ENCODE results near the gene HSPA2.
"Not testable (repeated sequence)": the region's sequence is repeated elsewhere in the genome, so short reads cannot be mapped to it uniquely, and the experiment has no call there.

The HSPA2 gene

DNA sequence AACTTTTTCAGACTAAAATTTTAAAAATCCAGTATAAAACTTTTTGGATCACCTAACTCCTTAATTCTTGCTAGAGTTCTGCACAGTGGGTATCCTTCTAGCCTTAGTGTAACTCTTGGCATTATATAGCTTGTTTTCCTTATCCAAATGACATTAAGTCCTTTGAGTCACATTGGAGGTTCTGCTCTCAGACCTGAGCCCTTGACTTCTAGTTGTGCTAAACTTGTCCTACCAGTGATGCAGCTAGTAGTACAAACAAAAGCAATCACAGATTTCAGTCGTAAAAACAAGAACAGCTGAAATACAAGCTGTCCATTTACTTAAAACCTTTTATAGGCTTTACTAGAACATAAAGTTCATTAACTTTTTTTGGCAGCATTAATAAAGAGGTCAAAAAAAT, 25.5 kb upstream of the HSPA2 start:
- no peak for FAIRE-seq

- FAIRE-seq = no peak
These were observed 23.6 kb upstream of the HSPA2 start for GRCh38 chr14:64516969-64517368.

DNA sequence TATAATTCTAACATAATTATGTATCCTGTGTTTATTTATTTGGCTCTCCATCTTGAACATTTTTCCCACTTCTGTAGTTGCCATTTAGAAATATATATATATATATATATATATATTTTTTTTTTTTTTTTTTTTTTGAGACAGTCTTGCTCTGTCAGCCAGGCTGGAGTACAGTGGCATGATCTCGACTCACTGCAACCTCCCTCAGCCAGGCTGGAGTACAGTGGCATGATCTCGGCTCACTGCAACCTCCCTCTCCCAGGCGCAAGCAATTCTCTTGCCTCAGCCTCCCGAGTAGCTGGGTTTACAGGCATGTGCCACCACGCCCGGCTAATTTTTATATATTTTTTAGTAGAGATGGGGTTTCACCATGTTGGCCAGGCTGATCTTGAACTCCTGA, 22.9 kb upstream of the HSPA2 start:
- not testable (repeated sequence) for FAIRE-seq

- FAIRE-seq = no peak
These were observed 22.3 kb upstream of the HSPA2 start for GRCh38 chr14:64518229-64518628.

DNA sequence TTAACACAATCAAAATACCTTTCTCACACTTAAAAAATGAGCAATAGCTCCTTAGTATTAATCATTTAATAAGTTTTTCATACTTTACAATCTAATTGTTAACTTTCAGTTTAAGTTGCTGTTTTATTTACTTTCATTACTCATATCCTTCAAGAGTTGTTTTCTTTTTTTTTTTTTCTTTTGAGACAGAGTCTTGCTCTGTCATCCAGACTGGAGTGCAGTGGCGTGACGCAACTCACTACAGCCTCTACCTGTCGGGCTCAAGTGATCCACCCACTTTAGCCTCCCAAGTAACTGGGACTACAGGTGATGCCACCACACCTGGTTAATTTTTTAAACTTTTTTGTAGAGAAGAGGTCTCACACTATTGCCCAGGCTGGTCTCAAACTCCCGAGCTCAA, 19.8 kb upstream of the HSPA2 start:
- no peak for FAIRE-seq

DNA sequence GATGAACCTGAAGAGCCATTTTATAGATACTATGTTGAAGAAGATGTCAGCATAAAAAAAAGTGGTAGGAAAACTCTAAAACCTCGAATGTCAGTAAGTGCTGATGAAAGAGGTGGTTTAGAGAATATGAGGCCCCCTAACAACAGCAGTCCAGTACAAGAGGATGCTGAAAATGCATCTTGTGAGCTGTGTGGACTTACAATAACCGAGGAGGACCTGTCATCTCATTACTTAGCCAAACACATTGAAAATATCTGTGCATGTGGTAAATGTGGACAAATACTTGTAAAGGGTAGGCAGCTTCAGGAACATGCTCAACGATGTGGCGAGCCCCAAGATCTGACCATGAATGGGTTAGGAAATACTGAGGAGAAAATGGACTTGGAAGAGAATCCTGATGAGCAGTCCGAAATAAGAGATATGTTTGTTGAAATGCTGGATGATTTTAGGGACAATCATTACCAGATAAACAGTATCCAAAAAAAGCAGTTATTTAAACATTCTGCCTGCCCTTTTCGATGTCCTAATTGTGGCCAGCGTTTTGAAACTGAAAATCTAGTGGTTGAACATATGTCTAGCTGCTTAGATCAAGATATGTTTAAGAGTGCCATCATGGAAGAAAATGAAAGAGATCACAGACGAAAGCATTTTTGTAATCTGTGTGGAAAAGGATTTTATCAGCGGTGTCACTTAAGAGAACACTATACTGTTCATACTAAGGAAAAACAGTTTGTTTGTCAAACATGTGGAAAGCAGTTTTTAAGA, 17.8 kb upstream of the HSPA2 start:
- FAIRE-seq = no peak

- no peak for FAIRE-seq
These were observed 15.2 kb upstream of the HSPA2 start for GRCh38 chr14:64525354-64525753.

DNA sequence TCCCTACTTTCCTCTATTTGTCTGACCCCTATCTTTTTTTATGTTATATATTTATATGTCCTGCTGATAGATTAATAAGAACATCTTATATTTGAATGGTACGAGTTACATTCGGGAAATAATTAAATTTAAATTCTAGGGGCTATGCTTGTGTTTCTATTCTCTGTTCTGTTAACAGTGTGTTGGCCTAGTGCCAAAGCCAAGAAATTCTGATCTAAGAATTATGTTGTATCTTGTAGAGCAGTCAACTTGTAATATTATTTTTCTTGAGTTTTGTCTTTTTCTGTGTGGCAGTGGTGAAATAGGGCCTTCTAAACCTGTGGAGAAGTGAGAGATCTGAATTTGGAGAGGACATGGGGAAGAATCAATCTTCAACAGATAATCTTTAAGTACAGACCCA, 9.0 kb upstream of the HSPA2 start:
- FAIRE-seq = no peak

DNA sequence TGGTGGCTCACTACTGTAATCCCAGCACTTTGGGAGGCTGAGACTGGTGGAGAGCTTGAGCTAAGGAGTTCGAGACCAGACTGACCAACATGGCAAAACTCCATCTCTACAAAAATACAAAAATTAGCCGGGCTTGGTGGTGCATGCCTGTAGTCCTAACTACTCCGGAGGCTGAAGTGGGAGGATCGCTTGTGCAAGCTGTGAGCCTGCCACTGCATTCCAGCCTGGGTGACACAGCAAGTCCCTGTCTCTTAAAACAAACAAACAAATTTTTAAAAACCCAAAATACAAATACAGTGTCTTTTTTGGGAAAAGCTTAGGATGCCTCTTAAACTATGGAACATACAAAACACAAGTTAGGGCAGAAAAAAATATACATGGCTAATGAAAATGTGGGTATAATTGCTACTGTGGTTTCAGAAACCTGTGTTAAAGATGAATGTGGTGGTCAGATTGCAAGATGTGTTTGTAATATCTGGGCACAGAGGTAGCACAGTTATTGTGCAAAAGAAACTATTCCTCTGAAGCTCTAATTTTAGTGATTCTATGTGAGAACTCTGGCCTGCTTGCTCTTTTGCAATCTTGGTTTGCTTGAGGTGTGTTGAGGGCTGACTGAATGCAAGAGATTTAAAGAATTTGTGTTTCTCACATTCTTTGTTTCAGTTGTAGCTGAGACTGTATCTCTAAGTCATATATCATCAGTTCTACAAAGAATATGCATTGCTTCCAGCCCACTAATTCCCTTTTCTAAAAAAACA, 3.9 kb upstream of the HSPA2 start:
- FAIRE-seq = no peak

GRCh38 chr14:64541261-64541971, 875 bp downstream of the HSPA2 start:
- FAIRE-seq = no peak

DNA sequence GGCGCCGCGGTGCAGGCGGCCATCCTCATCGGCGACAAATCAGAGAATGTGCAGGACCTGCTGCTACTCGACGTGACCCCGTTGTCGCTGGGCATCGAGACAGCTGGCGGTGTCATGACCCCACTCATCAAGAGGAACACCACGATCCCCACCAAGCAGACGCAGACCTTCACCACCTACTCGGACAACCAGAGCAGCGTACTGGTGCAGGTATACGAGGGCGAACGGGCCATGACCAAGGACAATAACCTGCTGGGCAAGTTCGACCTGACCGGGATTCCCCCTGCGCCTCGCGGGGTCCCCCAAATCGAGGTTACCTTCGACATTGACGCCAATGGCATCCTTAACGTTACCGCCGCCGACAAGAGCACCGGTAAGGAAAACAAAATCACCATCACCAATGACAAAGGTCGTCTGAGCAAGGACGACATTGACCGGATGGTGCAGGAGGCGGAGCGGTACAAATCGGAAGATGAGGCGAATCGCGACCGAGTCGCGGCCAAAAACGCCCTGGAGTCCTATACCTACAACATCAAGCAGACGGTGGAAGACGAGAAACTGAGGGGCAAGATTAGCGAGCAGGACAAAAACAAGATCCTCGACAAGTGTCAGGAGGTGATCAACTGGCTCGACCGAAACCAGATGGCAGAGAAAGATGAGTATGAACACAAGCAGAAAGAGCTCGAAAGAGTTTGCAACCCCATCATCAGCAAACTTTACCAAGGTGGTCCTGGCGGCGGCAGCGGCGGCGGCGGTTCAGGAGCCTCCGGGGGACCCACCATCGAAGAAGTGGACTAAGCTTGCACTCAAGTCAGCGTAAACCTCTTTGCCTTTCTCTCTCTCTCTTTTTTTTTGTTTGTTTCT, 1.7 kb downstream of the HSPA2 start:
- no peak for FAIRE-seq

DNA sequence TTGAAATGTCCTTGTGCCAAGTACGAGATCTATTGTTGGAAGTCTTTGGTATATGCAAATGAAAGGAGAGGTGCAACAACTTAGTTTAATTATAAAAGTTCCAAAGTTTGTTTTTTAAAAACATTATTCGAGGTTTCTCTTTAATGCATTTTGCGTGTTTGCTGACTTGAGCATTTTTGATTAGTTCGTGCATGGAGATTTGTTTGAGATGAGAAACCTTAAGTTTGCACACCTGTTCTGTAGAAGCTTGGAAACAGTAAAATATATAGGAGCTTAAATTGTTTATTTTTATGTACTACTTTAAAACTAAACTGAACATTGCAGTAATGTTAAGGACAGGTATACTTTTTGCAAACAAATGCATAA, 2.3 kb downstream of the HSPA2 start:
- FAIRE-seq = no peak

- FAIRE-seq = no peak
These were observed 4.2 kb downstream of the HSPA2 start for GRCh38 chr14:64544607-64545312.

DNA sequence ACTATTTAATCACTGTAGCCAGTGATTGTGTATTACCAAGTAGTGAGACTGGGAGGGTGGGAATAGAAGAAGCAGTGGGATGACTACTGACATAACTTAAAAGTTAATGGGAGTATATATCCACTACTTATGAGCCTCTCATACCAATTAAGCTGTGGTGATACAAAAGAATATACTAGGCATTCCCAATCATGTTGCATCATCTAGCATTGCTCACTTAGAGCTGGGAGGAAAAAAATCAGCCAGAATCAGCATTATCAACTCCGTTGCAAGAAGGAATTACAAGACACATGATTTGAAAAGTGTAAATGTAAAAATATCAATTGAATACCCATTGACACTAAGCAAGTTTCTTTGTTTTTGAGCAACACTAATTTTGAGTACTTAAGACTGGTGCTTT, 8.5 kb downstream of the HSPA2 start:
- FAIRE-seq = no peak

DNA sequence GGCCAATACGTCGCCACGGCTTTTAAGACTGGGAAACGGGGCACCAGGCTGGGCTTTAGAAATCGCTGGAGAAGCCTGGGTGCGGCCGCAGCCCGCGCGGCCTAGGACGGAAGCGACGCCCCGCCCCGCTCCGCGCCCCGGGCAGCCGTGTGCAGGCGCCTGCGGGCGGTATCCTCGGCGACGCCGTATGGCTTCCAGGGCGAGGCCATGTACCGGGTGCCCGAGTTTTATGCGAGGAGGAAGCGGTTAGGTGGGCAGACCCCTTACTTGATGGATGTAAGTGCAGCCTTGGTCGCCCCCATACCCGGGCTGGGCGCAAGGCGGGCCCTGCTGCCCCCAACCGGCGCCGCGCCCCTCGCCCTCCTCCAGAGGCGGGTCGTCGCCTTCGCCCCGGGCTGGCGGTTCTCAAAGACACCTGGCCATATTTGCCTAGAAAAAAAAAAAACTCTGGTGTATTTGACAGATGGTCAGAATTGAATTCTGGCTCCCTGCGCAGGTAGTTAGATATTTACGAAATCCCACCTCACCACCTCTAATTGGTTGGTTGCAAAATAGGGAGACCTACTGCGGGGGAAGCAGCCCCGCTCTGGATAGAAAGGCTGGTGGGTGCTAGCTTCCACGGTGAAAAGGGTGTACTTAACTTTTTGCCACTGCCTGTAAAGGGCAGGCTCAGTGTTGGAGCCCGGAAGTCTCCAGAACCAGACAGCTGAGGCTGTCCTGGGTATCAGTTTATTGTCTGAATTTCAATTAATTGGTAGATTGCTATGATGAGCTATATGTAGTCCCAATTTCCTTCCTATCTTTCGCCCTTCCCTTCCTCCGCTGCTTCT, 9.5 kb downstream of the HSPA2 start, which contains the start of gene PPP1R36:
PPP1R36 (plus strand) TSS at position 171 of the 830 bp plus-strand sequence; CDS start at position 208, 37 bp downstream.
- FAIRE-seq = no peak

GRCh38 chr14:64550621-64551333, 10.2 kb downstream of the HSPA2 start:
- FAIRE-seq = no peak

DNA sequence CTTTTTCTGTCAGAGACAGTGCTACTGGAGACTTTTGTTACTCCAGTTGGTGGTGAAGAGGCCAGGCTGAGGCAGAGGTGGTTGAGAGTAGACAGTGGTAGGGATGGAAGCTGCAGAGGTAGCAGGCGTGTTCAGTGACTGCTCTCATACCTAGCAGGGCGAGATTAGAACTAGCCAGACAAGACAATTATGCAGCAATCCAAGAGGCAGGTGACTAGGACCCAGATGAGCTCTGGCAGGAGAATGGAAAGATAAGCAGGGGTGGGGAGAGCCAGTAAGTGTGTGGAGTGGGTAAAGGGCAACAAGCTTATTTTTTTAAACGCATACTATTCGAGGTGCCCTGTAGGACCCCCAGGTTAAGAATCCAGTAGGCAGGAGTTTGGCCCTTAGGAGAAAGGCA, 14.0 kb downstream of the HSPA2 start:
- FAIRE-seq = no peak

DNA sequence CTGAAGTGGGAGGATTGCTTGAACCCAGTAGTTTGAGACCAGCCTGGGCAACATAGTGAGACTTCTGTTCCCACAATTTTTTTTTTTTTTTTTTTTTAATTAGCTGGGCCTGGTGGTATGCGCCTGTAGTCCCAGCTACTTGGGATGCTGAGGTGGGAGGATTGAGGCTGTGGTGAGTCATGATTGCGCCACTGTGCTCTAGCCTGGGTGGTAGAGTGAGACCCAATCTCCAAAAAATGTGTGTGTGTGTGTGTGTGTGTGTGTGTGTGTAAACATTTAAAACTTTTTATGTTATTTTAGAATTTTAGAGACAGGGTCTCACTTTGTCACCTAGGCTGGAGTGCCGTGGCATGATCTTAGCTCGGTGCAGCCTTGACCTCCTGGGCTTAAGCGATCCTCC, 16.0 kb downstream of the HSPA2 start:
- no peak for FAIRE-seq

- FAIRE-seq = not testable (repeated sequence)
These were observed 17.7 kb downstream of the HSPA2 start for GRCh38 chr14:64558216-64558615.

GRCh38 chr14:64561631-64562030, 21.1 kb downstream of the HSPA2 start:
- FAIRE-seq = no peak
